Measurements from ENCODE around the gene SPATA6L.

Gene SPATA6L

GRCh38 chr9:4559261-4560182 lies 106.8 kb downstream of the SPATA6L start:
- H3K4me3 ChIP-seq (ENCODE audit: low read length), result no peak overlapping the region
- no peak for DNase-seq (ENCODE audit: low read depth)
- no peak for TF ChIP-seq CTCF (conservative IDR thresholded peaks at IDR 0.05; ENCODE audit: low read depth, low read length)

GRCh38 chr9:4558371-4558998 lies 107.8 kb downstream of the SPATA6L start:
- no peak overlapping the region for H3K4me3 ChIP-seq (ENCODE audit: low read length)
- DNase-seq (ENCODE audit: low read depth), result no peak
- no peak for TF ChIP-seq CTCF (conservative IDR thresholded peaks at IDR 0.05; ENCODE audit: low read depth, low read length)

- DNase-seq (ENCODE audit: low read depth), result no peak
- TF ChIP-seq CTCF (conservative IDR thresholded peaks at IDR 0.05; ENCODE audit: low read depth, low read length), result no peak
- H3K4me3 ChIP-seq (ENCODE audit: low read length), result no peak overlapping the region
These were observed 111.0 kb downstream of the SPATA6L start for GRCh38 chr9:4555236-4555635.

- H3K4me3 ChIP-seq (ENCODE audit: low read length), result no peak overlapping the region
- DNase-seq (ENCODE audit: low read depth), result peak; percentile 46
- no peak for TF ChIP-seq CTCF (conservative IDR thresholded peaks at IDR 0.05; ENCODE audit: low read depth, low read length)
These were observed 112.3 kb downstream of the SPATA6L start for GRCh38 chr9:4553951-4554381.

- no peak overlapping the region for H3K4me3 ChIP-seq (ENCODE audit: low read length)
- no peak for DNase-seq (ENCODE audit: low read depth)
- no peak for TF ChIP-seq CTCF (conservative IDR thresholded peaks at IDR 0.05; ENCODE audit: low read depth, low read length)
These were observed 115.3 kb downstream of the SPATA6L start for GRCh38 chr9:4550777-4551484.

- no peak overlapping the region for H3K4me3 ChIP-seq (ENCODE audit: low read length)
- no peak for DNase-seq (ENCODE audit: low read depth)
- no peak for TF ChIP-seq CTCF (conservative IDR thresholded peaks at IDR 0.05; ENCODE audit: low read depth, low read length)
These were observed 116.5 kb downstream of the SPATA6L start for GRCh38 chr9:4549751-4550295.
